Stimulated activated CD4-positive, alpha-beta T cell treated with anti-CD3 and anti-CD28 coated beads, TNF-alpha, amount 100 ng/mL, for 4 hours (primary cell): ENCODE data around the gene GFPT1.

Experiments used
- DNase-seq, 3 experiments: peaks; one replicate each; pipeline ENCODE4 v3.0.0-alpha.2; 2020; ENCODE audit warnings: low read depth in 3 of 3

GFPT1 gene

DNA sequence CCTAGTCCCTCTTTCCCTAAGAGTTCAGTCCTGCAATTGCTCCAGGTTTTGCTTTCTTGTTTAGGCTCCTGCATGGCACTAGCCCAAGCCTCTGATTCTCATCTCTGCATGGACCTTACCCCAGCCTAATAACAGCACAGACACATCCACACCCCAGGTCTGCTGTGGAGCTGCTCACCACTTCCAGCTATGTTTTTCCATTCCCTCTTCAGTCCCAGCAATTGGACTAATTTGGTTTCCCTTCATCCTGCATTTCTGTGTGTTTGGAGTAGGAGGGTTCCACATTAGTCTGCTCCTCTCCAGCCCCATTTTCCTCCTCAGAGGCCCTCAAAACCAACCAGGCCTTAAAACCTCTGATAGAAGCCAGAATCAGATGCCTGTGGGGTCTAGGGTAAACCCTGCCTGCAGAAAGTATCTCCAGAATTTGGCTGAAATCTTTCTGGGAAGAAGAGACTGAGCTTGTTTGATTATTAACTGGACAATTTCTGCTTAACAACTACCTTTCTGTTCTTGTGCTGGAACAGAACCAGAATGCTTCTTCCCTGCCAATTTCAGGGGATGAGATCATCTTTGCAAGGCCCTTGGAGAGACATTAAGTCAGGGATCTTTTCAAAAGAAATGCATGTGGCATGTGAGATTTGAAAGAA, 95.9 kb downstream of the GFPT1 start:
- no peak for DNase-seq

DNA sequence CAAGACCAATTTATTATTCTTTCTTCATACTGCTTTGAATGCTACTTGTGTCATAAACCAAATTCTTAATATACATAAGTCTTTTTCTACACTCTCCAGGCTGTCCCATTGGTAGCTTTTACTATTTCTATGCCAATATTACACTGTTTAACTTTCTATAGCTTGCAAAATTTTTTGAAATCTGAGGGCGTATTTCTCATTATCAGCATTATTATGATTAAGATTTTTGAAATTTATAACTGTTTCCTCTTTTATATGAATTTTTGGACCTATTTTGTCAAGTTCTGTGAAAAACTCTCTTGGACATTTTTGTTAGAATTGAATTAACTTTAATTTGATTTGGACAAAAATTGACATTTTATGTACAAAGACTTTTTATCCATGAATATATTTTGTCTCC, 98.6 kb downstream of the GFPT1 start:
- DNase-seq, result no peak

DNA sequence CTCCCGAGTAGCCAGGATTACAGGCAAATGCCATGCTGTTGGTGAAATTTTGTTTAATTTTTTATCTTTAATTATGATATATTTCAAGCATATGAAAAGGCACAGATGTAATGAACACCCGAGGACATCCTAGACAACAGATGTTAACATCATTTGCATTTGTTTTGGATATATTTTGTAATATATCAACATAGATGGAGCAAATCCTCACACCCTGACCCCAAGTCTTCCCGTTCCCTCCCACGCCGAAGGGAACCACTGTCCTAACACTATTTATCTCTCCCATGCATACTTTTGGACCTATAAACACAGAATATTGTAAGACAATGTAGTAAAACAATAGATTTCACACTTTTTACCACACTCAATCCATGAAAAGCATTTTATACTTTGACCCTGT, 99.5 kb downstream of the GFPT1 start:
- DNase-seq, result no peak

DNA sequence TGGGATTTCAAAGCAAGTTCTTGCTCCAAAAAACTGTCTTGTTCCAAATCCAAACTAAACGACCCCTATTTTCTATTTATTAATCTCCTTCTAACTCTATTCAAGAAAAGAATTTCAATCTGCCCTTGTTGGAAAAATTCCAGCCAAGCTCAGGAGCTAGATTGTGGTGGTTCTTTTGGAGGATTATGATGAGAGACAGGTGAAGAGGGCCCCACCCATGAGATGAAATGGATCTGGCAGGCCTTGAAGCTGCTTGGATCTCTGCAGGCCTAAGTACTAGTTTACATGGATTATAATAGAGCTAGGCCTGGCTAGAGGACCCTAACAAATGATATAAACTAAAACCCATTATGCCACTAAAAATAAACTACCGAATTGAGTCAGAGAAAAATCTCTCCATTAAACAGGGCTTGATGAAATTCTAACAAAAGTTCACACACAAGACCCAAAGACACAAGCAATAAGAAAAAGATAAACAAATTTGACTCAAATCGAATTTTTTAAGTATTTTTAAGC, 101.6 kb downstream of the GFPT1 start:
- no peak for DNase-seq

DNA sequence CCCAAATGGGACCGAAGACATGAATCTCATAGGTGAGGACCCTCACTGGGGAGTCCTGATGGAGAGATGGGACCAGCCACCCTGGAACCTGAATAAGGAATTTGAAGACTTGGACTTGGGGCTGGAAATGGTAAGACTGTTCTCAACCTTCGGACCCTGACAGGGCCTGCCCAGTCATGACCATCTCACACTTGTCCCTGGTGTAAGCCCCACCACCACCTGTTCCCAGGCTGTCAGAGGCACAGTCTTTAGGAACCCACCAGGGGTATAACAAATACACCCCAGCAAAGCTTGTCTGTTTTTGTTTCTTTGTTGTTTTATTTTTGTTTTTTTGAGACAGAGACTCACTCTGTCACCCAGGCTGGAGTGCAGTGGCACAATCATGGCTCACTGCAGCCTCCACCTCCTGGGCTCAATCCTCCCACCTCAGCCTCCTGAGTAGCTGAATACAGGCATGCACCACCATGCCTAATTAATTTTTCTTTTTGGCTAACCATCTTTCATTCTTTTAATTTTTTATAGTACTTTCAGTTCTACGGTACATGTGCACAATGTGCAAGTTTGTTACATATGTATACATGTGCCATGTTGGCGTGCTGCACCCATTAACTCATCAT, 106.1 kb downstream of the GFPT1 start:
- no peak for DNase-seq

DNA sequence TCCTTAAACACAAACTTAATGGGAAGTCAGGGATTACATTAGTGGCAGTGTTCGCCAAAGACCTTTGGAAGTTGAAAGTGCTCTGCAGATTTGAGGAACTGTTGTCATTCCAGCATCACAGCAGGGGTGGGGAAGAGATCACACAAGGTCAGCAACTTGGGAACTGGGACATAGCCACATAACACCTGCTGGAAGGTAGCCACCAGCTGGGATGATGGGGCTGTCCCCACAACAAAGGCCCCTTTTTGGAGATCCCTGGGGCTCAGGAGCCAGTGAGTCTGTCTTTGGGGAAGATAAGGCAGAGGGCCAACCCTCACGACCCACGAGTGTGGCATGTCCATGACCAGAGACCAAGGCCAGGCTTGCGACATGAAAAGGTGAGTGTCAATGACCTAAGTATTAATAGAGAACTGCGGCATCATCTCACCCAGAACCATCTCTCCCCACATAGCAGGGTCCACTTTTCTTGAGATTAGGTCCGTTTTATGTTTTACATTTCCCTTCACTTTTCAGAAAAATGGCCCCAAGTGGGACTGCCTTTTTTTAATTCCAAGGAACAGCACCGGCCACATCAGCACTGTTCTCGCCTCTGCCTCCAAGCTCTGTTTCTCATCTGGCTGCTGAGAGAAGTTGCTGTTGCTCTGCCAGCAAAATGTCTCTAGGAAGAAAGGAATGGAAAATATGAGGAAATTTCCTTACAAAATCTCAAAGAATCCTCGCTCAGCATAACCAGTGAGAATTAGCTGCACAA, 106.9 kb downstream of the GFPT1 start:
- no peak for DNase-seq

DNA sequence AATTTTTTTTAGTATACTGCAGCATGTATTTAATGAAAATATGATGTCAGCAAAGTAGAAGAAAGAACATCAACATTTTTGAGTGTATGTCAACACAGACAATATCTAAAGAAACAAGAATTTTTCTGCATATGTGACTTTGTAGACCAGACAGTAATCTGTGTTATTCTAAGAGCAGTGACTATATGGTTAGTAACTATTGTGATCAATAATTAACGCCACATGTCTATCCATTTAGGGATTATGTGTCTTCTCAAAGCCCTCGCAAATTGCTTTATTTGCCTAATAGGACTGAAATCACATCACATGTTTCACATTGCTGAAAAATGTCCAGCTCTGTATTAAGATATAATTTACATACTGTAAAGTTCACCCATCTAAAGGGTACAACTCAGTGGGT, 107.8 kb downstream of the GFPT1 start:
- DNase-seq, result no peak

DNA sequence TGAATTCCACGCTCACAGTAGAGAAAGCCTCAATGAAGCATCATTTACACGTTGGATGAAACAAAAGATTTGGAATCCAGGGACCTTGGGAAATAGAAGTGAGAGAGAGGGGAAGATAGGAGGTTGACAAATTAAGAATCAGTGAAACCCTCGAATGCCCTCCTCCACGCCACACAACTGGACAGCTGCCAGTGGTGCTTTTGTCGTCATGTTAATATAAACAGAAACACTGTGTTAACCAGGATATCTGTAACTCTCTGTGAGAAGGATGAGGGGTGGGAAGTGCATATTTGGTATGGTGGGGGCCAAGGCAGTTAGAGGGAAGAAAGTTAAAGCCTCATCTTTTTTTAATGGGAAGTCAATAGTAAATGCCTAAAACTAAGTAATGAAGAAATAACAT, 108.7 kb downstream of the GFPT1 start:
- no peak for DNase-seq

DNA sequence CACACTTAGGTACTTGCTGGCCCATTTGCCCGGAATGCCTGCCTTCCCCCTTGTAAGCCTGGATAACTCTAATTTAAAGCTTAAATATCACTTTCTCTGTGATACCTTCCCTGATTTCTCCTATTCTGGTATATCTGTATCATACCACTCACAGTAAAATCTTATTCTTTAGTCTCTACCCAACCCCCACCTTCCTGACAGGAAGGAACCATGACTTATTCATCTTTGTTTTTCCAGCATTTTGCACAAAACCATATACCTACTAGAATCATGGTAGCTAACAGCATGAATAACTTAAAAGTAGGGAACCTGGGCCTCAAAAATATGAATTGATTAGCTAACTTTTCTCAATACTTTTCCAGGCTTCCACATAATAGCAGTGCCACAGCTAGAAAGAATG, 111.5 kb downstream of the GFPT1 start:
- no peak for DNase-seq

DNA sequence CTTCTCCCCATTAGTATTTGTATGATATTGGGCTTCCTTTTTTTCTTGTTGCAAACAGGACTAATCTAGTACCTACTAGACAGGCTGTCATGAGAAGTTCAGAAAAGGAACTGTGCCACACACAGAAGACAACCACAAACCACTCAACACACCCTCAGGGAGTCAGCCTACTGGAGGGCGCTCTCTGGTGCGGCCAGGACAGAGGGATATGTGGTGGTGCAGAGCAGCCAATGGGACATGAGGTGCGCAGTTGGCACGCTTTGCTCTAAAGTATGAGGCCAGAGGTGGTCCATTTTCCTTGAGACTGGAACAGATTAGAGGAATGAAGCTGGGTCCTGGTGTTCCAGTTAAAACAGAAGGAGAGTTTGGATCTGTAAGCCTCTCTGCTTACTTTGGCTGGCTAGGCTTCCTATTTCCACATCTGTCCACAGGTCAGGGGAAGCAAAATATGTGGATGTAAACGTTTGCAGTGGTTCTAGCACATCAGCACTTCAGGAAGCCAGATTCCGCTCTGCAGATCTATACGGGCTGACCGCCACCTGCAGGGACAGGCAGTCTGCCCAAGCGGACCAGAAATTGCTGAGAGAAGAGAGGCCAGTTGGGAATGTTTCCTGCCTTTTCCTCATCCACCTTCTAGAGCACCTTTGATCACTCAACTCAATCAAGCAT, 114.1 kb downstream of the GFPT1 start:
- DNase-seq, result no peak

DNA sequence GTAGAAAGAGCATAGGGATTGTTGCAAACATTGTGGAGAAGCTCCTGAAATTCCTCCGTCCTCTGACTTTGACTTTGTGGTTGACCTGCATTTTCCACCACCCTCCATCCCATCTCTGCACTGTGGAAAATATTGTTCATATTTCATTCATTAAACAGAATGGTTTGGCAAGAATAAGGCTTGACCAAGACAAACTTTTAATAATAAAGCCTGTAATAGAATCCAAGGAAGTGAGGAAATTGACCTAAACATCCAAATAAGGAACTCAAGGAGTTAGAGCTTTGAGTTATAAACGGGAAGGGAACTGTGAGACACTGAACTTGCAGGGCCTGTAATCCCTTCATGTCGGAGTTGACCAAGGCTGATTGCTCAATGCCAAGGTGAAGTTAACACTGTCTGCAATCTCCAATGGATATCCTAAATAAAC, 115.2 kb downstream of the GFPT1 start:
- no peak for DNase-seq
